Measurements from ENCODE around the gene GLIS2. TPM values are rescaled to one million over a fixed set of nuclear protein-coding genes. Genes with fewer than 3 reads are reported as not detected.

GLIS2 gene
- total and polyA plus RNA-seq, 10 of the 15 experiments (the other 5 are each of a cell fraction or from before 2014, with no cell fraction given) = 0.03 to 0.64 (median 0.18) TPM; not detected in 4

DNA sequence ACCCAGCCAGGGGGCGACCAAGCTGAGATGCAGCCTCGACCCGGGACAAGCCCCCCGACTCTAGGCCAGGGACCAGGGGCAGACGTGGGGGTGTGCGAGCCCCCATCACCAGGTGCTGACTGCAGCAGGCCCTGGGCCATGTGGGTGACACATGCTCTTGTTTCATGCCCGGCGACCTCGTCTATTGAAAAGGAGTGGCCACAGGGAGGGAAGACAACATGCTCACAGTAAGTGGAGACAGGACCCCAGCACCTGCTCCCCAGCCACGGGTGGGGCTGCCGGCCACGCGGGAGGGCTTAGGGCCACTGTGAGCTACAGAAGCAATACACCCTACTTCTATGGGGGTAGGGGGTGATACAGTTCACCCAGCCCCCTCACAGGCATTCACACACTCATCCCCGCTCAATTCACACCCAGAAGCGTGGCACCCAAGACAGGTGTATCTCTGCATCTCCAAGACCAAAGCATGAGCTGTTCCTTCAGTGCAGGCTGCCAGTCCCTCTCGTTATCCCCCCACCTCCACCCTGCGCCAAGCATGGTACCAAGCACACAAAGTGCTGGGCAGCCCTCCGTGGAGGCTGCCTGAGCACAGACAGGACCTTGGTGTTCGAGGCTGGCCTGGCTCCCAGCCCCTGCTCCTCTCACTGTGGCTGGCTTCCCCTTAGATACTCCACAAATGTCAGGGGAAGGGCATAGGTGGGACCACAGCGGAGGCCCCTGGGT, 69.4 kb downstream of the GLIS2 start (continued):
- TF ChIP-seq, protein P1, sequence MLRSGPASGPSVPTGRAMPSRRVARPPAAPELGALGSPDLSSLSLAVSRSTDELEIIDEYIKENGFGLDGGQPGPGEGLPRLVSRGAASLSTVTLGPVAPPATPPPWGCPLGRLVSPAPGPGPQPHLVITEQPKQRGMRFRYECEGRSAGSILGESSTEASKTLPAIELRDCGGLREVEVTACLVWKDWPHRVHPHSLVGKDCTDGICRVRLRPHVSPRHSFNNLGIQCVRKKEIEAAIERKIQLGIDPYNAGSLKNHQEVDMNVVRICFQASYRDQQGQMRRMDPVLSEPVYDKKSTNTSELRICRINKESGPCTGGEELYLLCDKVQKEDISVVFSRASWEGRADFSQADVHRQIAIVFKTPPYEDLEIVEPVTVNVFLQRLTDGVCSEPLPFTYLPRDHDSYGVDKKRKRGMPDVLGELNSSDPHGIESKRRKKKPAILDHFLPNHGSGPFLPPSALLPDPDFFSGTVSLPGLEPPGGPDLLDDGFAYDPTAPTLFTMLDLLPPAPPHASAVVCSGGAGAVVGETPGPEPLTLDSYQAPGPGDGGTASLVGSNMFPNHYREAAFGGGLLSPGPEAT (IDR thresholded peaks at IDR 0.05; ENCODE audit: low read depth) = no peak

DNA sequence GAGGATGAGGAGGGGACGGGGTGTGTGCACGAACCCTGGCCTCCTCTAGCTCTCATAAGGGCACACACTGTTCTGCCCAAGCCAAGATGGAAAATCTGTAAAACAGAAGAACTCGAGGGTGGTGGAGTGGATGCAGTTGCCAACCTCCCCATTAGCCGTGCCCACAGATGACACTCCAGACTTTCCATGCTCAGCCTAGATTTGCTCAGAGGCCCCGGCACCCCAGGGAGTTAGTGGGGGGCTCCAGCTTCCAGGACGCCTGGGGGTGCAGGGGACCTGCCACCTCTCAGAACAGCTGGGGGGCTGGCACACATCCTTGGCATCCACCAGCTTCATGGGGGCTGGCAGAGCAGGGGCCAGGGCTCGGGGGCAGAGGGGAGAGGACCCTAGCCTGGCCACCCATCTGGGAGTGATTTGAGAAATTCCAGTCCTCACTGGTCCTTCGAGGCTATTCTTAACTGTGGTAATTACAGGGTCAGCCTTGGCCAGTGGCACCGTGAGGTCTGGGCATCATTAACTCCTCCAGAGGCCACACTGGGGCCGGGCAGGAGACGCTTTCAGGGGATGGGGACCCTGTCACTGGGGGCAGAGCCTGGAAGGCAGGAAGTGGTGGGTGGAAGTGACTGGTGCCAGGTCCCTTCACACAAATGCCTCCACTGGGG, 70.1 kb downstream of the GLIS2 start:
- ChIA-PET RAD21 (ENCODE audit: unreplicated experiment) (no interaction called here), POLR2A (no interaction called here), SMC1A (ENCODE audit: uncharacterized antibody, unreplicated experiment) (no interaction called here), CTCF (interaction anchor here (1.6 kb wide), 1 partner anchor 17 kb away, joined by 7 read pairs; no protein-coding TSS in a partner anchor)
- in situ Hi-C loops (cut with MboI) (no loop called here), intact Hi-C loops (cut with micrococcal nuclease; ENCODE audit: unreplicated experiment) (no loop called here)
- Histone ChIP-seq H4K20me1 (ENCODE audit: control insufficient read depth, insufficient read depth) (no peaks in the 10 kb centered on the region), H3K9me3 (replicated peaks; ENCODE audit: control insufficient read depth, insufficient read depth, low read length) (no peaks in the 10 kb centered on the region), H3K9ac (ENCODE audit: control insufficient read depth, insufficient read depth, low read length) (no peak overlapping the region), H3K4me1 (ENCODE audit: control insufficient read depth, insufficient read depth, low read length) (no peaks in the 10 kb centered on the region), H3K4me2 (ENCODE audit: control insufficient read depth, insufficient read depth) (no peak overlapping the region), H3K79me2 (ENCODE audit: control insufficient read depth, insufficient read depth, low read length) (no peaks in the 10 kb centered on the region), H3K27ac (ENCODE audit: control insufficient read depth, insufficient read depth) (no peak overlapping the region), H3K36me3 (ENCODE audit: control insufficient read depth in 2 of 2, insufficient read depth in 2 of 2, low read length in 1 of 2) (peaks cover 5 to 29% of the 10 kb centered on the region in 2 experiments; a peak in 3 of 4 replicates), H3K4me3 (no peak overlapping the region), H2AFZ (ENCODE audit: control insufficient read depth, low read depth, low read length) (no peak overlapping the region), H3K27me3 (replicated peaks in 1 of 2; ENCODE audit: control insufficient read depth in 2 of 2, insufficient read depth in 2 of 2, low read length in 1 of 2) (no peaks in the 10 kb centered on the region)
- 78% methylated on average over 11 of the region's 11 CpGs for WGBS (ENCODE audit: insufficient coverage, insufficient replicate concordance, low lambda C conversion rate, missing lambda C conversion rate)
- FAIRE-seq (no peak), ATAC-seq (no peak), DNase-seq (ENCODE audit: low read depth, low spot score) (no peak)
- BruUV-seq (replicated peaks) = no TSS peak
- TF ChIP-seq ZNF207 (IDR thresholded peaks at IDR 0.05; ENCODE audit: borderline replicate concordance) (no peak), HDAC2 (IDR thresholded peaks at IDR 0.05) (no peak), SUZ12 (IDR thresholded peaks at IDR 0.05; ENCODE audit: unreplicated experiment) (no peak), CEBPB (IDR thresholded peaks at IDR 0.05; ENCODE audit: borderline replicate concordance in 1 of 2, low read depth in 2 of 2, low read length in 2 of 2) (no peak), HCFC1 (IDR thresholded peaks at IDR 0.05; ENCODE audit: low read length) (no peak), NR2C1 (IDR thresholded peaks at IDR 0.05) (no peak), JUND (IDR thresholded peaks at IDR 0.05; ENCODE audit: low read depth, low read length) (no peak), TAF1 (IDR thresholded peaks at IDR 0.05; ENCODE audit: borderline replicate concordance, low read depth, low read length) (no peak)
- TF ChIP-seq, protein P2, sequence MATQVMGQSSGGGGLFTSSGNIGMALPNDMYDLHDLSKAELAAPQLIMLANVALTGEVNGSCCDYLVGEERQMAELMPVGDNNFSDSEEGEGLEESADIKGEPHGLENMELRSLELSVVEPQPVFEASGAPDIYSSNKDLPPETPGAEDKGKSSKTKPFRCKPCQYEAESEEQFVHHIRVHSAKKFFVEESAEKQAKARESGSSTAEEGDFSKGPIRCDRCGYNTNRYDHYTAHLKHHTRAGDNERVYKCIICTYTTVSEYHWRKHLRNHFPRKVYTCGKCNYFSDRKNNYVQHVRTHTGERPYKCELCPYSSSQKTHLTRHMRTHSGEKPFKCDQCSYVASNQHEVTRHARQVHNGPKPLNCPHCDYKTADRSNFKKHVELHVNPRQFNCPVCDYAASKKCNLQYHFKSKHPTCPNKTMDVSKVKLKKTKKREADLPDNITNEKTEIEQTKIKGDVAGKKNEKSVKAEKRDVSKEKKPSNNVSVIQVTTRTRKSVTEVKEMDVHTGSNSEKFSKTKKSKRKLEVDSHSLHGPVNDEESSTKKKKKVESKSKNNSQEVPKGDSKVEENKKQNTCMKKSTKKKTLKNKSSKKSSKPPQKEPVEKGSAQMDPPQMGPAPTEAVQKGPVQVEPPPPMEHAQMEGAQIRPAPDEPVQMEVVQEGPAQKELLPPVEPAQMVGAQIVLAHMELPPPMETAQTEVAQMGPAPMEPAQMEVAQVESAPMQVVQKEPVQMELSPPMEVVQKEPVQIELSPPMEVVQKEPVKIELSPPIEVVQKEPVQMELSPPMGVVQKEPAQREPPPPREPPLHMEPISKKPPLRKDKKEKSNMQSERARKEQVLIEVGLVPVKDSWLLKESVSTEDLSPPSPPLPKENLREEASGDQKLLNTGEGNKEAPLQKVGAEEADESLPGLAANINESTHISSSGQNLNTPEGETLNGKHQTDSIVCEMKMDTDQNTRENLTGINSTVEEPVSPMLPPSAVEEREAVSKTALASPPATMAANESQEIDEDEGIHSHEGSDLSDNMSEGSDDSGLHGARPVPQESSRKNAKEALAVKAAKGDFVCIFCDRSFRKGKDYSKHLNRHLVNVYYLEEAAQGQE (IDR thresholded peaks at IDR 0.05; ENCODE audit: low read depth, low read length) = no peak
- TF ChIP-seq, protein P3, sequence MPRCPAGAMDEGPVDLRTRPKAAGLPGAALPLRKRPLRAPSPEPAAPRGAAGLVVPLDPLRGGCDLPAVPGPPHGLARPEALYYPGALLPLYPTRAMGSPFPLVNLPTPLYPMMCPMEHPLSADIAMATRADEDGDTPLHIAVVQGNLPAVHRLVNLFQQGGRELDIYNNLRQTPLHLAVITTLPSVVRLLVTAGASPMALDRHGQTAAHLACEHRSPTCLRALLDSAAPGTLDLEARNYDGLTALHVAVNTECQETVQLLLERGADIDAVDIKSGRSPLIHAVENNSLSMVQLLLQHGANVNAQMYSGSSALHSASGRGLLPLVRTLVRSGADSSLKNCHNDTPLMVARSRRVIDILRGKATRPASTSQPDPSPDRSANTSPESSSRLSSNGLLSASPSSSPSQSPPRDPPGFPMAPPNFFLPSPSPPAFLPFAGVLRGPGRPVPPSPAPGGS (IDR thresholded peaks at IDR 0.05; ENCODE audit: borderline replicate concordance, insufficient read depth, low read depth, low read length, poor library complexity, severe bottlenecking) = no peak
